Vagina (tissue), 2 donors: ENCODE data around the gene GREM1.

Experiments used
- CTCF ChIP-seq, 3 experiments: fragments of 450-650 bp in 2 of 3; fragments of 200-600 bp in 1 of 3; sonication (generic) in 1 of 3; IDR thresholded peaks; one replicate each; pipeline ENCODE4 v1.5.1; 2017 to 2019; ENCODE audit warnings: antibody characterized with exemption in 3 of 3, mild to moderate bottlenecking in 2 of 3, moderate library complexity in 2 of 3
- POLR2A ChIP-seq, 2 donors: fragments of 450-650 bp; IDR thresholded peaks; one replicate each; pipeline ENCODE4 v1.6.1; 2017; ENCODE audit warnings: antibody characterized with exemption in 2 of 2, mild to moderate bottlenecking in 2 of 2, moderate library complexity in 2 of 2
- POLR2AphosphoS5 ChIP-seq, 2 donors: sonication (generic); formaldehyde crosslinking; IDR thresholded peaks; one replicate each; pipeline ENCODE4 v1.9.0; 2017; ENCODE audit warnings: antibody characterized with exemption in 2 of 2, mild to moderate bottlenecking in 2 of 2, low read depth in 1 of 2; ENCODE audit not compliant: insufficient read depth in 1 of 2

- TF ChIP-seq CTCF (IDR thresholded peaks at IDR 0.05) = no peak
- no peak for TF ChIP-seq POLR2A (IDR thresholded peaks at IDR 0.05)
- no peak for TF ChIP-seq POLR2AphosphoS5 (IDR thresholded peaks at IDR 0.05; ENCODE audit: insufficient read depth in 1 of 2, low read depth in 1 of 2)
These were observed 30.2 kb upstream of the GREM1 start for GRCh38 chr15:32687556-32687955.
